Muscle of back (tissue), 11 donors: Measurements from ENCODE around the gene EIF3CL. TPM values are rescaled to one million over a fixed set of nuclear protein-coding genes. Genes with fewer than 3 reads are reported as not detected.
"Not testable (repeated sequence)": the region's sequence is repeated elsewhere in the genome, so short reads cannot be mapped to it uniquely, and the experiment has no call there.

Experiments
- DNase-seq, 3 donors: peaks; one replicate each; pipeline versions ENCODE4 v3.0.0 to v3.0.0-alpha.2; 2013
- polyA plus RNA-seq, 10 donors: library from polyadenylated mRNA; unstranded; fragments of 120-200 nt; gene quantifications; one replicate each; pipeline ENCODE4 v1.2.1, GENCODE V29; 2013; ENCODE audit not compliant: insufficient read length in 10 of 10

Gene EIF3CL
- polyA plus RNA-seq, 10 donors, result 34.6 to 109 (median 57.9) TPM

DNA sequence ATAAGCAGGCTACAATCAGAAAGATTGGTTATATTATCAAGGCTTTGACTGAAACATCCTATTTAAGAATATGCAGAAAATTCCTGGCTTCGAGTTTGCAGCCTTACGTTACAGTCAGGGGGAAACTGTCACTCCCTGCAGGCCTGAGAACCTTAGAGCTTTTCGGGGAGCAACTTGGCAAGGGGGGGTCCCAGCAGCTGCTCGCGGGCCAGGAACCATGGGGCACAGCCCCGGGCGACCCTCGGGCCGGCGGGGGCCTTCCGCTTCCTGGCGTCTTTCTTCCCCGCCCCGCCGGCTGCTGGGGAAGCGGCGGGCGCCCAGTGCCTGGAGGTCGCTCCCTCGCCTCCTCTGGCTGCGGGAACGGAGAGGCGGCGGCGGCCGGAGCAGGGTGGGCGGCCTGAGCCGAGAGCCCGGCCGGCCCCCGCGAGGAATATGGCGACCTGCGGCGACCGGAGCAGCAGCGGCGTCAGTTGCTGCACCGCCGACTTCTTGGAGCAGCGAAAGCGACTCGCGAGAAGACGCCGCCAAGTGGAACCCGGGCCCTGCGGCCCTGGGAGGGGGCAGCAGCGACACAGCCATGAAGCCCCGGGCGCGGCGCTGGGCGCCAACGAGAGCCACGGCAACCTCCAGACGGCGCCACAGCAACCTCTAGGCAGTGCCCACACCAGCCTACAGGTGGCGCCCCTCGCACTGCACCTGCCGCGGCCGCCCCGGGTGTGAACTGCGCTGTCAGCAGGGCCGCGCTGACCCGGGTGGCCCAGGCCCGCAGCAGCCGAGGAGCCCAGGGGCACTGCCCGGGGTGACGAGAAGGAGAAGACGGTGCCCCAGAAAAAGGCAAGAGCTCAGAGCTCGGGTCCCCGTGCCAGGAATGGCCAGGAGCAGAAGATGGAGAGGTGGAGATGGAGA is 39.1 kb downstream of the EIF3CL start:
- not testable (repeated sequence) for DNase-seq

DNA sequence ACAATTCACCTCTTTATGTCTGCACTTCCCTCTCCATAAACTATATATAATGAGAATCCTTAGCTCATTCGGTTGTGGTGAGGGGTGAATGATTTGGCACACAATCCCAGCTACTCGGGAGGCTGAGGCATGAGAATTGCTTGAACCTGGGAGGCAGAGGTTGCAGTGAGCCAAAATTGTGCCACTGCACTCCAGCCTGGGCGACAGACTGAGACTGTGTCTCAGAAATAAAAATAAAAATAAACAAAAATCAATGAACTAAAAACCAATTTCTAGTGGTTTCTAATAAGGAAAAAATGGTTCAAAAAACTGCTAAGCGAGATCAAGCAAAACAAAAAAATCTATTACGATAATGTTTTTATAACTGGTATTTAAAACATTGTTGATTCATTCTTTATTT is 40.2 kb downstream of the EIF3CL start, which contains the start of gene NPIPB6:
Gene NPIPB6, minus strand, starts transcription at position 101 of the 400 bp plus-strand sequence. CDS start 686 bp downstream, outside the sequence.
- not testable (repeated sequence) for DNase-seq

DNA sequence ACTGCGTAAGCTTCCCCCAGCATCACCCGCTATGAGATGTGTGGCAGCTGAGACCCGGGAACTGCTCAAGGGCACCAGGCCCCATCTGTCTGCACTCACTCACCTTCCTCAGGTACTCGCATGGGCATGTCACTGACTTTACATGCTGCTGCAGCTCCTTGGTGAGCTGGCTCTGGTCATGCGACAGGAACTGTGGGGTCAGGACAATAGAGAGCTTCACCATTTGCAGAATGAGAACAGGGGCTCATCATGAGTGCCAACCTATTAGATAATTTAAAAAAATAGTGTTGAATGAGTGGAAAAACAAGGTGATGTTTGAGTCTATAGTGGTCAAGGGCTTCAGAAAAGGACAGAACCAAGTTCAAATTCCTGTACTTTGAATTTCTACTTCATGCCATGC is 41.0 kb downstream of the EIF3CL start:
- DNase-seq, result not testable (repeated sequence)

DNA sequence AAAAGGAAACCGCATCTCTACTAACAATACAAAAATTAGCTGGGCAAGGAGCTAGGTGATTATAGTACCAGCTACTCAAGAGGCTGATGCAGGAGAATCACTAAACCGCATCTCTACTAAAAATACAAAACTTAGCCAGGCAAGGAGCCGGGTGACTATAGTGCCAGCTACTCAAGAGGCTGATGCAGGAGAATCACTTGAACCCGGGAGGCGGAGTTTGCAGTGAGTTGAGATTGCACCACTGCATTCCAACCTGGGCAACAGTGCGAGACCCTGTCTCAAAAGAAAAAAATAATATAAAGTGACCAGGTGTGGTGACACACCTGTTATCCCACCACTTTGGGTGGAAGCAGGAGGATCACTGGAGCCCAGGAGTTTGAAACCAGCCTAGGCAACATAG is 65.4 kb downstream of the EIF3CL start:
- DNase-seq, result not testable (repeated sequence)

DNA sequence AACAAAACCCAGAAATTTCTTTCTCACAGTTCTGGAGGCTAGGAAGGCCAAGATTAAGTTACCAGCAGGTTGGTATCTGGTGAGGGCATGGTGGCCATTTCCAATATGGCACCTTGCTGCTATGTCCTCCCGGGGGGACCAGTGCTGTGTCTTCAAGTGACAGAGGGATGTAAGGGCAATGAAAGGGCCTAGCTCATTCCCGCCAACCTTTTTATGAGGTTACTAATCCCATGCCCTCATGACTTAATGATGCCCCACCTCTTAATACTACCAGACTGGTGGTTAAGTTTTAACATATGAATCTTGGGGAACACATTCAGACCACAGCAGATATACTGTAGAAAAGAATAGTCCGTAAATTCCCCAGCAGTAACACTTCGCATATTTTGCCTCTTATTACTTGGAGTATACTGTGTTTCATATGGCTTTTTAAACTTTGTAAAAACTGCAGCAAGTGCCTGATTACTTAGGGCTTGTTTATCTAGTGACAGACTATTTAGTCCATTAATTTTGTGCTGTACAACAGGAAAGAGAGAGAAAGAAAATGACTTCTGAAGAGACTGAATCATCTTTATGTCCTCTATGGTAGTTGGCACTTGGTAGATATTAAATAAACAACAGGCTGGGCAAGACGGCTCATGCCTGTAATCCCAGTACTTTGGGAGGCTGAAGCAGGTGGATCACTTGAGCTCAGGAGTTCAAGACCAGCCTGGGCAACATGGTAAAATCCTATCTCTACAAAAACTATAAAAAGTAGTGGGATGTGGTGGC is 66.5 kb downstream of the EIF3CL start:
- DNase-seq, result not testable (repeated sequence)

DNA sequence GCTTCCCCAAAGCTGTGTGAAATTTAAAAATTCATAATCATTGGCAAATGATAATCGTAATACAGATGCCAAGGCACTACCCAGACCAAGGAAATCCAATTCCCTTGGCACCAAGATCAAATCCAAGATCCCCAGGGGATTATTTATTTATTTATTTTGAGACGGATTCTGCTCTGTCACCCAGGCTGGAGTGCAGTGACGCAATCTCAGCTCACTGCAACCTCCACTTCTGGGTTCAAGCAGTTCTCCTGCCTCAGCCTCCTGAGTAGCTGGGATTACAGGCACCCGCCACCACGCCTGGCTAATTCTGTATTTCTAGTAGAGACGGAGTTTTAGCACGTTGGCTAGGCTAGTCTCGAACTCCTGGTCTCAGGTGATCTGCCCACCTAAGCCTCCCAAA is 68.0 kb downstream of the EIF3CL start:
- DNase-seq, result not testable (repeated sequence)

DNA sequence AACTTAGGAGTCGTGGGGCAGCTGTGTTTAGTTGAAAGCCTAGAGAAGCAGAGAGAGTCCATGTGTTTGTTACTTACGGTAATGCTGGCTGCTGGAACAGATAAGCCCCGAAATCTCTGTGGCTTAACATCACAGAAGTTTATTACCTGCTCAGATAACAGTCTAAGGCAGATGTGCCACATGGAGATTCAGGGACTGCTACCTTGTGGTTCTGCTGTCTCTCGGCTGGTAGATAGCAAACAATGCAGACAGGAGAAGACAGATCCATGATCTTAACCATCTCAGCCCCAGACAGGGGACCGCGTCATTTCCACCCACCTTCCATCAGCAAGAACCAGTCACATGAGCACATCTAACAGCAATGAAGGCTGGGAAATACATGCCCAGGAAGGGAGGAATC is 71.0 kb downstream of the EIF3CL start:
- DNase-seq, result not testable (repeated sequence)

DNA sequence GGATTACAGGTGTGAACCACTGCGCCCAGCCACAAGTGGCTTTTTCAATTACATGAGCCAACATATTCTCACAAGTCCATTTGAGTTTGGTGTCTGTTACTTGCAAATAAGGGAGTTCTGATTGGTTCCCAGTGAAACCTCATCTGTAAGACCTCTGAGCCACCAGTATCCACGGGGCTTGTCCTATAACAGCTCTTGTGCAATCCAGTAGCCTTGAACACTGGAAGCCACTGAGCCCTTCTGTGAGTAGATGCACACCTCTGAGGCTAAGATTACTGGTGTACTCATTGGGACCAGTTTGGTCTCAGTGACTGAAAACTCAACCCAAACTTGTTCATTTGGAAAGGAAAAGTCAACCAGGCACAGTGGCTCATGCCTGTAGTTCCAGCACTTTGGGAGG is 72.7 kb downstream of the EIF3CL start:
- not testable (repeated sequence) for DNase-seq

DNA sequence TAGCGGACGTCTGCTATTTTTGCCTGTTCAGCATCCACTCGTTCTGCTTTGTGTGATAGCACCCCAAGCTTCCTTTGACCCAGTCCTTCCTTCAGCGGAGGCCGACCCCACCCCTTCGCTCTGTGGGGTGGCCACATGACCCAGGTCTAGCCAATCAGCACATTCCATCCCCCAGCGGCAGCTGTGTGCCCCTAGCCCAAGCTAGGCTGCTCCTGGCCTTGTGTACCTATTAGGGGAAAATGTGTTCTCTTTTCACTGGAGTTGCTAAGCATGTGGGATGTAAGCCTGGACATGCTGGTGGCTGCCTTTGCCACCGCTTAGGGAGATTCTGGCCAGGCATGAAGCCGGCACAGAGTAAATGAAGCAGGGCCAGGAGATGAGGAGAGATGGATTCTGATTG is 73.4 kb downstream of the EIF3CL start:
- not testable (repeated sequence) for DNase-seq

Other genes with a start within 250 kb of the EIF3CL start
- 10 to 100 TPM; 46.4 to 86.4 (median 56.2) TPM for gene XPO6, start 191.9 kb downstream of the EIF3CL start, polyA plus RNA-seq
- 10 to 100 TPM in 9 of 10 donors, 1 to 10 TPM in 1; 8.4 to 18.2 (median 14.7) TPM for gene SBK1, start 111.3 kb downstream of the EIF3CL start, polyA plus RNA-seq
- 1 to 10 TPM in 5 of 10 donors, under 1 TPM in 5; 0.21 to 2.8 (median 1.0) TPM for gene NPIPB6, start 40.3 kb downstream of the EIF3CL start, polyA plus RNA-seq
- under 1 TPM in 7 of 10 donors, not detected in 3; 0.14 to 0.74 (median 0.24) TPM for gene NPIPB7, start 68.5 kb upstream of the EIF3CL start, polyA plus RNA-seq
- 10 to 100 TPM; 11.7 to 21.3 (median 15.1) TPM for gene CLN3, start 88.2 kb upstream of the EIF3CL start, polyA plus RNA-seq
- gene APOBR, start 90.8 kb upstream of the EIF3CL start, polyA plus RNA-seq, result 1 to 10 TPM in 1 of 10 donors, under 1 TPM in 9; 0.34 to 2.6 (median 0.78) TPM
- under 1 TPM in 1 of 10 donors, not detected in 9; 0.30 TPM for gene IL27, start 103.0 kb upstream of the EIF3CL start, polyA plus RNA-seq
- gene NUPR1, start 135.1 kb upstream of the EIF3CL start, polyA plus RNA-seq, result 10 to 100 TPM; 26.4 to 55.6 (median 35.4) TPM
- gene SGF29, start 150.1 kb upstream of the EIF3CL start, polyA plus RNA-seq, result 10 to 100 TPM in 9 of 10 donors, 1 to 10 TPM in 1; 5.9 to 18.4 (median 14.7) TPM
- gene SULT1A2, start 193.2 kb upstream of the EIF3CL start, polyA plus RNA-seq, result 1 to 10 TPM in 1 of 10 donors, under 1 TPM in 9; 0.21 to 1.6 (median 0.46) TPM
- 10 to 100 TPM in 5 of 10 donors, 1 to 10 TPM in 5; 4.2 to 20.0 (median 10.6) TPM for gene SULT1A1, start 206.2 kb upstream of the EIF3CL start, polyA plus RNA-seq
- gene NPIPB8, start 234.2 kb upstream of the EIF3CL start, polyA plus RNA-seq, result 1 to 10 TPM in 4 of 10 donors, under 1 TPM in 5, not detected in 1; 0.07 to 3.2 (median 0.71) TPM